ENCODE results near the gene APBA2.
"Not testable (repeated sequence)": the region's sequence is repeated elsewhere in the genome, so short reads cannot be mapped to it uniquely, and the experiment has no call there.

The APBA2 gene

DNA sequence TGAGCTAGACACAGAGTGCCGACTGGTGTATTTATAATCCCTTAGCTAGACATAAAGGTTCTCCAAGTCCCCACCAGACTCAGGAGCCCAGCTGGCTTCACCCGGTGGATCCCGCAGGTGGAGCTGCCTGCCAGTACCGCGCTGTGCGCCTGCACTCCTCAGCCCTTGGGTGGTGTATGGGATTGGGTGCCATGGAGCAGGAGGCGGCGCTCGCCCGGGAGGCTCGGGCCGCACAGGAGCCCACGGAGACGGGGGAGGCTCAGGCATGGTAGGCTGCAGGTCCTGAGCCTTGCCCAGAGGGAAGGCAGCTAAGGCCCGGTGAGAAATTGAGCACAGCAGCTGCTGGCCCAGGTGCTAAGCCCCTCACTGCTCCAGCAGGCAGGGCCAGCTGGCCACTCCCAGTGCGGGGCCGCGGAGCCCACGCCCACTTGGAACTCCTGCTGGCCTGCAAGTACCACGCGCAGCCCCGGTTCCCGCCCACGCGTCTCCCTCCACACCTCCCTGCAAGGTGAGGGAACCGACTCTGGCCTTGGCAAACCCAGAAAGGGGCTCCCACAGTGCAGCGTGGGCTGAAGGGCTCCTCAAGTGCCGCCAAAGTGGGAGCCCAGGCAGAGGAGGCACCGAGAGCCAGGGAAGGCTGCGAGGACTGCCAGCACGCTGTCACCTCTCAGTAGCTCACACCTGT lies 274.1 kb downstream of the APBA2 start:
- no peaks in the 10 kb centered on the region for H3K9me3 ChIP-seq (ENCODE audit: low read length)
- no peak overlapping the region for H2AFZ ChIP-seq (ENCODE audit: low read length)
- H3K9me2 ChIP-seq (ENCODE audit: low read depth, low read length) = no peaks in the 10 kb centered on the region
- H3K27me3 ChIP-seq (ENCODE audit: insufficient read depth, low read length) = no peaks in the 10 kb centered on the region
- no peak overlapping the region for H3K4me3 ChIP-seq (ENCODE audit: low read depth, low read length, poor library complexity, severe bottlenecking)
- no peaks in the 10 kb centered on the region for H3K79me2 ChIP-seq (ENCODE audit: insufficient read depth, low read length)
- H3F3A ChIP-seq (ENCODE audit: insufficient read depth, low read length) = no peaks in the 10 kb centered on the region
- H3K27ac ChIP-seq (ENCODE audit: low read depth, low read length, poor library complexity, severe bottlenecking) = no peak overlapping the region
- no peak for TF ChIP-seq EZH2 (IDR thresholded peaks at IDR 0.05; ENCODE audit: borderline replicate concordance, low read length)
- TF ChIP-seq, protein P1, sequence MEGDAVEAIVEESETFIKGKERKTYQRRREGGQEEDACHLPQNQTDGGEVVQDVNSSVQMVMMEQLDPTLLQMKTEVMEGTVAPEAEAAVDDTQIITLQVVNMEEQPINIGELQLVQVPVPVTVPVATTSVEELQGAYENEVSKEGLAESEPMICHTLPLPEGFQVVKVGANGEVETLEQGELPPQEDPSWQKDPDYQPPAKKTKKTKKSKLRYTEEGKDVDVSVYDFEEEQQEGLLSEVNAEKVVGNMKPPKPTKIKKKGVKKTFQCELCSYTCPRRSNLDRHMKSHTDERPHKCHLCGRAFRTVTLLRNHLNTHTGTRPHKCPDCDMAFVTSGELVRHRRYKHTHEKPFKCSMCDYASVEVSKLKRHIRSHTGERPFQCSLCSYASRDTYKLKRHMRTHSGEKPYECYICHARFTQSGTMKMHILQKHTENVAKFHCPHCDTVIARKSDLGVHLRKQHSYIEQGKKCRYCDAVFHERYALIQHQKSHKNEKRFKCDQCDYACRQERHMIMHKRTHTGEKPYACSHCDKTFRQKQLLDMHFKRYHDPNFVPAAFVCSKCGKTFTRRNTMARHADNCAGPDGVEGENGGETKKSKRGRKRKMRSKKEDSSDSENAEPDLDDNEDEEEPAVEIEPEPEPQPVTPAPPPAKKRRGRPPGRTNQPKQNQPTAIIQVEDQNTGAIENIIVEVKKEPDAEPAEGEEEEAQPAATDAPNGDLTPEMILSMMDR (IDR thresholded peaks at IDR 0.05; ENCODE audit: low read length) = no peak
- no peaks in the 10 kb centered on the region for H4K20me1 ChIP-seq (ENCODE audit: insufficient read depth, low read length)
- H3K4me1 ChIP-seq (ENCODE audit: insufficient read depth, low read length, severe bottlenecking) = no peaks in the 10 kb centered on the region
- H3K9ac ChIP-seq (ENCODE audit: low read length) = no peak overlapping the region
- H3K36me3 ChIP-seq (ENCODE audit: insufficient read depth, low read length) = no peaks in the 10 kb centered on the region
- no peak overlapping the region for H3K4me2 ChIP-seq (ENCODE audit: low read length)

DNA sequence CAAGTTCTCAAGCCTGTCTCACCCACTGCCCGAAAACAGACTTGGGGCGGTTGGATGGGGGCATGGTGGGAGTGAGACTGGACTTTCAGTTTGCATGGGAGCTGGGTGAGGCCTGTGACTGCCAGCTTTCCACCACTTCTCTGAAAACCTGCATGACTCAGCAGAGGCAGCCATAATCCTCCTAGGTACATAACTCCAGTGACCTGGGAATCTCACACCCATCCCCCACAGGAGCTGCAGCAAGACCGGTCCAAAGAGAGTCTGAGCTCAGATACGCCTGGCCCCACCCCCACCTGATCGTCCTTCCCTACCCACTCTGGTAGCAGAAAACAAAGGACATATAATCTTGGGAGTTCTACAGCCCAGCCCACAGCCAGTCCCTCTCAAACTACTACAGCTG lies 276.6 kb downstream of the APBA2 start:
- Histone ChIP-seq H3F3A (ENCODE audit: insufficient read depth, low read length) (no peaks in the 10 kb centered on the region), H4K20me1 (ENCODE audit: insufficient read depth, low read length) (no peaks in the 10 kb centered on the region), H3K9ac (ENCODE audit: low read length) (no peak overlapping the region), H3K36me3 (ENCODE audit: insufficient read depth, low read length) (no peaks in the 10 kb centered on the region), H3K4me1 (ENCODE audit: insufficient read depth, low read length, severe bottlenecking) (no peaks in the 10 kb centered on the region), H3K9me2 (ENCODE audit: low read depth, low read length) (no peaks in the 10 kb centered on the region), H3K4me2 (ENCODE audit: low read length) (no peak overlapping the region), H3K9me3 (ENCODE audit: low read length) (no peaks in the 10 kb centered on the region), H3K27ac (ENCODE audit: low read depth, low read length, poor library complexity, severe bottlenecking) (no peak overlapping the region), H2AFZ (ENCODE audit: low read length) (no peak overlapping the region), H3K79me2 (ENCODE audit: insufficient read depth, low read length) (no peaks in the 10 kb centered on the region), H3K27me3 (ENCODE audit: insufficient read depth, low read length) (no peaks in the 10 kb centered on the region), H3K4me3 (ENCODE audit: low read depth, low read length, poor library complexity, severe bottlenecking) (no peak overlapping the region)
- TF ChIP-seq EZH2 (IDR thresholded peaks at IDR 0.05; ENCODE audit: borderline replicate concordance, low read length) = no peak
- TF ChIP-seq, protein P1 (IDR thresholded peaks at IDR 0.05; ENCODE audit: low read length) = no peak

DNA sequence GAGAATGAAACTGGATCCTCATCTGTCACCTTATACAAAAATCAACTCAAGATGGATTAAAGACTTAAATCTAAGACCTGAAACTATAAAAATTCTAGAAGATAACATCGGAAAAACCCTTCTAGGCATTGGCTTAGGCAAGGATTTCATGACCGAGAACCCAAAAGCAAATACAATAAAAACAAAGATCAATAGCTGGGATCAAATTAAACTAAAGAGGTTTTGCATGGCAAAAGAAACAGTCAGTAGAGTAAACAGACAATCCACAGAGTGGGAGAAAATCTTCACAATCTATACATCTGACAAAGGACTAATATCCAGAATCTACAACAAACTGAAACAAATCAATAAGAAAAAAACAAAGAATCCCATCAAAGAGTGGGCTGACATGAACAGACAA lies 281.3 kb downstream of the APBA2 start:
- not testable (repeated sequence) for H3K36me3 ChIP-seq (ENCODE audit: insufficient read depth, low read length); H3K9me2 ChIP-seq (ENCODE audit: low read depth, low read length); H3K4me3 ChIP-seq (ENCODE audit: low read depth, low read length, poor library complexity, severe bottlenecking); H3K9ac ChIP-seq (ENCODE audit: low read length); H3K27ac ChIP-seq (ENCODE audit: low read depth, low read length, poor library complexity, severe bottlenecking); H3K9me3 ChIP-seq (ENCODE audit: low read length); H3F3A ChIP-seq (ENCODE audit: insufficient read depth, low read length); H3K79me2 ChIP-seq (ENCODE audit: insufficient read depth, low read length); H4K20me1 ChIP-seq (ENCODE audit: insufficient read depth, low read length); H3K4me2 ChIP-seq (ENCODE audit: low read length); H2AFZ ChIP-seq (ENCODE audit: low read length); H3K4me1 ChIP-seq (ENCODE audit: insufficient read depth, low read length, severe bottlenecking); H3K27me3 ChIP-seq (ENCODE audit: insufficient read depth, low read length)

All from OCI-LY1 (cell line).